Ovary (tissue), 9 donors: ENCODE measurements around the gene LHFPL6. TPM values are rescaled to one million over a fixed set of nuclear protein-coding genes. Genes with fewer than 3 reads are reported as not detected.

Source experiments
- DNase-seq, 5 donors: peaks; one replicate each; pipeline ENCODE4 v3.0.0-alpha.2; 2019 to 2020
- H3K27ac ChIP-seq, 2 donors: fragments of 200-600 bp; one replicate each; pipeline versions ENCODE4 v1.5.1 to v1.8.0; 2019 to 2022
- H3K27me3 ChIP-seq: fragments of 200-600 bp; one replicate; pipeline ENCODE4 v1.8.0; 2022
- H3K36me3 ChIP-seq: fragments of 200-600 bp; sonication (generic); one replicate; pipeline ENCODE4 v1.5.1; 2019
- H3K4me1 ChIP-seq: one replicate; pipeline ENCODE4 v1.8.1; 2013; ENCODE audit warnings: mild to moderate bottlenecking, moderate library complexity; ENCODE audit not compliant: insufficient read depth
- H3K4me3 ChIP-seq: fragments of 200-600 bp; sonication (generic); one replicate; pipeline ENCODE4 v1.5.1; 2017
- H3K9me3 ChIP-seq, 2 donors: fragments of 200-600 bp in 1 of 2; sonication (generic) in 1 of 2; one replicate each; pipeline versions ENCODE4 v1.5.1 to v1.8.1; 2013 to 2019; ENCODE audit warnings: mild to moderate bottlenecking in 1 of 2, moderate library complexity in 1 of 2
- EP300 ChIP-seq: sonication (generic); formaldehyde crosslinking; IDR thresholded peaks from one replicate; pipeline ENCODE4 v1.6.1; 2017; ENCODE audit warnings: antibody characterized with exemption
- POLR2A ChIP-seq: fragments of 450-650 bp; IDR thresholded peaks from one replicate; pipeline ENCODE4 v1.6.1; 2017; ENCODE audit warnings: antibody characterized with exemption, mild to moderate bottlenecking, moderate library complexity
- WGBS, 3 donors: extraction: QIAGEN DNeasy Blood & Tissue Kit in 1 of 3; methylation state at CpG; one replicate each; pipeline versions ENCODE4 v1.1.5 to v1.1.7; 2013 to 2017; 5-methylcytosine and 5-hydroxymethylcytosine counted together
- intact Hi-C, 4 donors: fragments of 100-400 bp; cut with DNase I; formaldehyde crosslinking; loops; one replicate each; pipeline versions ENCODE4 v1.11.0 to v1.15.1; 2022 to 2023
- polyA plus RNA-seq, 2 donors: library from polyadenylated mRNA; stranded (reverse); fragments of 200-250 nt in 1 of 2; fragments of 350-450 nt in 1 of 2; fragmentation: Illumina TruSeq in 1 of 2; extraction: RNeasy Lipid Tissue Mini Kit (QIAGEN cat#74804) in 1 of 2; gene quantifications; one replicate each; pipeline ENCODE4 v1.2.3, GENCODE V29; 2013 to 2014
- total RNA-seq, 7 donors: library from RNA; depleted of rRNA in 2 of 7; stranded (reverse); fragments of >200 nt in 2 of 7; fragmentation: NEBNext Ultra II Directional in 3 of 7; extraction: Animal tissue kit (Norgen Biotek cat#: 25700) in 3 of 7; gene quantifications; one replicate each; pipeline versions ENCODE4 v1.1.0 to v1.2.4, GENCODE V29; 2016 to 2023
- TF ChIP-seq, protein P1 (sequence below), 3 donors: fragments of 450-650 bp in 2 of 3; fragments of 200-600 bp in 1 of 3; IDR thresholded peaks; one replicate each; pipeline versions ENCODE4 v1.5.1 to v1.8.0; 2016 to 2022; ENCODE audit warnings: antibody characterized with exemption in 3 of 3, mild to moderate bottlenecking in 1 of 3
- donor health status: DM: no; HTN: no; CAD: no; lungs with moderate emphysema.
- donor health status: DM: no; HTN: no; CAD: no.
- donor health status: Bipolar disorder and iron deficiency.
- donor health status: DM: yes; HTN: yes; CAD: no.
- donor health status: DM: no; HTN: no; CAD: no.
- donor health status: DM: yes; HTN: yes; CAD: no.

LHFPL6 gene
- total and polyA plus RNA-seq, 9 donors = 19.7 to 136 (median 42.4) TPM

DNA sequence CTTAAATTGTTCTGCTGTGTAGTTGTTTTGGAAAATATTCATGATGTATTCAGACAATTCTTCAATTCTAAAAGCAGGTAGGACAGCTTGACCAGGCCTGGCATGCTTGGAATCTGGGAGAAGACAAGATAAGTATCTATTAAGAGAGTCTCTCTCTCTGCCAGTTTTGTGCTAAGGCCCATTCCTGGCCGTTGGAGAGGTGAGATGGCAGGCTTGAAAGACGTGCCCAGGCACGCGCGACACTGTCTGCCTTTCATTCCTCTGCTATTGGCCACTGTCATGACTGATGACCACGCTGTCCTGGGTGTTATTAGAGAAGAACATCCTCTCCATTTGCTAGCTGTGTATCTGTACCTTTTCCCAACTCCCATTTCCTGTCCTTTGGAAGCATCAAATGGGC, 90.3 kb downstream of the LHFPL6 start:
- H3K9me3 ChIP-seq = no peaks in the 10 kb centered on the region
- H3K36me3 ChIP-seq = no peaks in the 10 kb centered on the region
- intact Hi-C loops = no loop called here
- no peak overlapping the region for H3K4me3 ChIP-seq
- no peak for TF ChIP-seq POLR2A
- TF ChIP-seq, protein P1, sequence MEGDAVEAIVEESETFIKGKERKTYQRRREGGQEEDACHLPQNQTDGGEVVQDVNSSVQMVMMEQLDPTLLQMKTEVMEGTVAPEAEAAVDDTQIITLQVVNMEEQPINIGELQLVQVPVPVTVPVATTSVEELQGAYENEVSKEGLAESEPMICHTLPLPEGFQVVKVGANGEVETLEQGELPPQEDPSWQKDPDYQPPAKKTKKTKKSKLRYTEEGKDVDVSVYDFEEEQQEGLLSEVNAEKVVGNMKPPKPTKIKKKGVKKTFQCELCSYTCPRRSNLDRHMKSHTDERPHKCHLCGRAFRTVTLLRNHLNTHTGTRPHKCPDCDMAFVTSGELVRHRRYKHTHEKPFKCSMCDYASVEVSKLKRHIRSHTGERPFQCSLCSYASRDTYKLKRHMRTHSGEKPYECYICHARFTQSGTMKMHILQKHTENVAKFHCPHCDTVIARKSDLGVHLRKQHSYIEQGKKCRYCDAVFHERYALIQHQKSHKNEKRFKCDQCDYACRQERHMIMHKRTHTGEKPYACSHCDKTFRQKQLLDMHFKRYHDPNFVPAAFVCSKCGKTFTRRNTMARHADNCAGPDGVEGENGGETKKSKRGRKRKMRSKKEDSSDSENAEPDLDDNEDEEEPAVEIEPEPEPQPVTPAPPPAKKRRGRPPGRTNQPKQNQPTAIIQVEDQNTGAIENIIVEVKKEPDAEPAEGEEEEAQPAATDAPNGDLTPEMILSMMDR (IDR thresholded peaks at IDR 0.05) = no peak
- TF ChIP-seq EP300 = no peak
- no peak overlapping the region for H3K27ac ChIP-seq
- peaks cover 2% of the 10 kb centered on the region for H3K4me1 ChIP-seq
- no peak for DNase-seq
- H3K27me3 ChIP-seq = no peaks in the 10 kb centered on the region
- 88 to 94% (median 92%) methylated on average over 6 of the region's 6 CpGs for WGBS, 3 donors

DNA sequence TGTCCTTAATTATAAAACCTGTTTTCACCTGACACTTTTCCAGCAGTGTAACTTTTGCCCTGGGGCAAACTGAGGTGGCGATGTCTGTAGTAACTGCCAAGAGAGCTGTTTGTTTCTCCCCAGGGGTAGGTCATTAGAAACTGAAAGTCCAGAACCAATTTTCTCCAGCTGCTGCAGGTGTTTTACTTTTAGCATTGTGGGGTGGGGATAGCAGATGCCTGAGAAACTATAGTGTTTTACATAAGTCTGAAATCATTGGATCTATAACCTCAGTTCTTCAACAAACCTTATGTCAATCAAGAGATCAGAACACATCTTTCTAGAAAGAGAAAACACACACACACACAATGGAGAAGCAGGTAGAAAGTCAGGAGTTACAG, 92.7 kb downstream of the LHFPL6 start:
- no peak for TF ChIP-seq EP300
- TF ChIP-seq POLR2A = no peak
- TF ChIP-seq, protein P1 (IDR thresholded peaks at IDR 0.05) = no peak
- H3K36me3 ChIP-seq = no peaks in the 10 kb centered on the region
- intact Hi-C loops = no loop called here
- WGBS, 3 donors = 65 to 86% (median 77%) methylated on average over 1 of the region's 1 CpG
- H3K4me1 ChIP-seq = peaks cover 6% of the 10 kb centered on the region
- H3K27ac ChIP-seq = no peak overlapping the region
- no peak for DNase-seq
- no peaks in the 10 kb centered on the region for H3K27me3 ChIP-seq
- H3K4me3 ChIP-seq = no peak overlapping the region
- H3K9me3 ChIP-seq = no peaks in the 10 kb centered on the region

DNA sequence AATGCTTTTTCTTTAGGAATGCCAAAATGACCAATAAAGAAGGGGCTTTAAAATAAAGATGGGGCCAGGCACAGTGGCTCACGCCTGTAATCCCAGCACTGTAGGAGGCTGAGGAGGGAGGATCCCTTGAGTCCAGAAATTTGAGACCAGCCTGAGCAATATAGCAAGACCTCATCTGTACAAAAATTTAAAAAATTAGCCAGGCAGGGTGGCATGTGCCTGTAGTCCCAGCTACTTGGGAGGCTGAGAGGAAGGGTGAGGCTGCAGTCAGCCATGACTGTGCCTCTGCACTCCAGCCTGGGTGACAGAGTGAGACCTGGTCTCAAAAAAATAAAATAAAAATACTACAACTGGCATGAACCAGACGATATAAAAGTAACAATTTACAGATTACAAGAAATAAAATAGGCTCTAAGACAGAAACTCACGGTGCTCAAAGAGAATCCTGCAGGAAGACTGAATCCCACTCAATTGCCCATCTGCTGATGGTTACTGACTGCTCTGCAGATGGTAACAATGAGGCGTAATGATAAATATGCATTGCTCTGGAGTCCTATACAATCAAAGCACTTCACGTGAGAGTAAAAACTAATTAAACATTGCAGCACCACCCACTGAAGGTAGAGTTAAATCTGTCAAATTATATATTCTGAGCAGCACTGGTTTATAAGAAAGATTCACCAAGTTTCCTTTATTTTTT, 93.2 kb downstream of the LHFPL6 start:
- Histone ChIP-seq H3K9me3 (no peaks in the 10 kb centered on the region), H3K27me3 (no peaks in the 10 kb centered on the region), H3K36me3 (no peaks in the 10 kb centered on the region), H3K4me1 (peaks cover 6% of the 10 kb centered on the region), H3K27ac (no peak overlapping the region), H3K4me3 (no peak overlapping the region)
- intact Hi-C loops = no loop called here
- WGBS, 3 donors = 54 to 87% (median 84%) methylated on average over 5 of the region's 5 CpGs
- no peak for TF ChIP-seq EP300
- TF ChIP-seq, protein P1 (IDR thresholded peaks at IDR 0.05) = no peak
- no peak for TF ChIP-seq POLR2A
- no peak for DNase-seq

DNA sequence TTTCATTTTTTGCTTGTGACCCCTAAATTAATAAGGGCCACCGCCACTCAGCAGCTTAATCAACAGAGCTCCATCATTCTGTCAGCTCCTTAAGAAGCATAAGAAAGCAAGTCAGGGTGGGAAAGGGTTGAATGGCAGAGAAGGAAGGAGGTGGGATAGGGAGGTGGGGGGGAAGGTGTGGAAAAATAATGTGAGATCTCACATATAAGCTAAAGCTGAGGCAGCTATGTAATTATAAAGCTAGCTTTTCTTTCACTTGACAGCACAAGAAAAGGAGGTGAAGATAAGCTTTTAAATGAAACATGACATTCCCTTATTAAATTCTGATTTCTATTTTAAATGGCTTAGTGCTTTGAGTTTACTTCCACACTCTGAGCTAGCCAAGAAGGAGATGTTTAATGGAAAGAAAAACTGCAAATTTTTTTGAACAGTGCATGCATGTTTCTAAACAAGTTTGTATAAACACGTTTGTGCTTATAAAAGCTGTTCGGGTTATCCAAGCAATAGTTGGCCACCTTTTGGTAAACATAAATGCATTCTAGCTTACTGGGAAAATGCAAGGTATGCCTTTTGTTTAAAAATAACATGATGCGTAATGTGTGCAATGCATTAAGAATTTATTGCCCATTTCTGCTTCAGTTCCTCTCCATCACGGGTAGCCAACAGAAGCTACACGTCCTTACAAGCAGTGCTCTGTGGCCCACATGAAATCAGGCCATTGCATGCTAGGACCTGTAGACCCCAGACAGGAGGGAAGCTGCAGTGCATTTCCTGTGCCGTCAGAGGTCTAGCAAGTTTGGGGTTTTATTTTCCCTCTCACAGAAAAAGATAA, 96.2 kb downstream of the LHFPL6 start:
- no peak overlapping the region for H3K27ac ChIP-seq
- H3K9me3 ChIP-seq = no peaks in the 10 kb centered on the region
- H3K4me3 ChIP-seq = no peak overlapping the region
- DNase-seq = no peak
- WGBS, 3 donors = 24 to 39% (median 32%) methylated on average over 7 of the region's 7 CpGs
- intact Hi-C loops = no loop called here
- H3K27me3 ChIP-seq = no peaks in the 10 kb centered on the region
- TF ChIP-seq EP300 (no peak), POLR2A (no peak)
- TF ChIP-seq, protein P1 (IDR thresholded peaks at IDR 0.05) = no peak
- no peaks in the 10 kb centered on the region for H3K36me3 ChIP-seq
- peaks cover 7% of the 10 kb centered on the region for H3K4me1 ChIP-seq
